HUDEP-2 (cell line): Measurements from ENCODE around the gene INHBA.

ENCODE experiments used
- DNase-seq, 76 experiments: peaks; one replicate each; lab custom pipeline; 2025; ENCODE audit not compliant: unreplicated experiment in 76 of 76; lab: John Stamatoyannopoulos, UW

Gene INHBA

DNA sequence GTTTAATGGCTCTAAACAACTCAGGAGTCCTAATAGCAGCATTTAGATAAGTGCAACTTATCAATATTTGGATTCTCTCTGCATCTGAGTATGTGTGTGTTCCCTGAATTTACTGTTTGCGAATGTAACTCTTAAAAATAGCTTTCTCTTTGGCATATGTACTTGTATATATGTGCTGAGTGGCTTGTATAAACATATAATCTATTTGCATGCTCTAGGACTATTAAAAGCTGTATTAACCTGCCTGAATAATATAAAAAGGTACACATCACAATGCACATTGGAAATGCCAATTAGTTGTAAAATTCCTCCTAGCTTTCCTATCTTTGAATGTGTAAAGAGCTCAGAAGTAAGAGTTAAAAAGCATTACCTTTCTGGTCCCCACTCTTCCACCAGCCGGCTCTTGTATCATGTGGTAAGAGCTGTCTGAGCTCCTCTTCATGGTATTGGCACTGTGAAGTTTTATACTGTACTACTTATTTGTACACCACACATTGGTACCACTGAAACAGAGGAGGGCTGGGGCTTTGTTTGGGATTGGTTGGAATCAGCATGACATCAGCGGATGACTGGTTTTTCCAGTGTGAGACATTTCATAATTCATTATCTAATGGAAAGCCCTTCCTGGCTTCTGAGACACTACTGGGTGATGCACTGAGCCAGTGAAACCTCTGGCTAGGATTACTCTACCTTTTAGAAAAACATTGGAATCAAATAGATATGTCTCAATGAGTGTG is at the start of gene INHBA:
TSS of gene INHBA (minus strand) at position 456 of the 737 bp plus-strand sequence. CDS start 2,716 bp downstream, outside the sequence.
- DNase-seq, result no peak

DNA sequence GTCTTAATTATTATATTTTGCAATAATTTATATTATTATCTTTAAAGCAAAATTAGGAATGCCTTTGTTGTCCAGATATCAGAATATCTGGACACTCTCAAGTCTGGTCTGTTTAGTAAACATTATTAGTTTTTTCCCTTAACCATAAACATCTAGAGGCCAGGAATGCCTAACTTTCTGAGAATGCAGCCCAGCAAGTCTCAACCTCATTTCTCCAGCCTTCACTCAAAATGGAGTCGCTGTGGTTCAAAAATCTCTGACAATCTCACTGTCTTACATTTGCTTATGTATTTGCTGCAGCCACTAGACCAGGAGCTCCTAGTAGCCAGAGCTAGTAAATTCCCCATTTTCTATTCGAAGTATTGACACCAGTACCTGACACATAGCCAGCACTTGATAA is 49.7 kb upstream of the INHBA start:
- DNase-seq, result no peak

DNA sequence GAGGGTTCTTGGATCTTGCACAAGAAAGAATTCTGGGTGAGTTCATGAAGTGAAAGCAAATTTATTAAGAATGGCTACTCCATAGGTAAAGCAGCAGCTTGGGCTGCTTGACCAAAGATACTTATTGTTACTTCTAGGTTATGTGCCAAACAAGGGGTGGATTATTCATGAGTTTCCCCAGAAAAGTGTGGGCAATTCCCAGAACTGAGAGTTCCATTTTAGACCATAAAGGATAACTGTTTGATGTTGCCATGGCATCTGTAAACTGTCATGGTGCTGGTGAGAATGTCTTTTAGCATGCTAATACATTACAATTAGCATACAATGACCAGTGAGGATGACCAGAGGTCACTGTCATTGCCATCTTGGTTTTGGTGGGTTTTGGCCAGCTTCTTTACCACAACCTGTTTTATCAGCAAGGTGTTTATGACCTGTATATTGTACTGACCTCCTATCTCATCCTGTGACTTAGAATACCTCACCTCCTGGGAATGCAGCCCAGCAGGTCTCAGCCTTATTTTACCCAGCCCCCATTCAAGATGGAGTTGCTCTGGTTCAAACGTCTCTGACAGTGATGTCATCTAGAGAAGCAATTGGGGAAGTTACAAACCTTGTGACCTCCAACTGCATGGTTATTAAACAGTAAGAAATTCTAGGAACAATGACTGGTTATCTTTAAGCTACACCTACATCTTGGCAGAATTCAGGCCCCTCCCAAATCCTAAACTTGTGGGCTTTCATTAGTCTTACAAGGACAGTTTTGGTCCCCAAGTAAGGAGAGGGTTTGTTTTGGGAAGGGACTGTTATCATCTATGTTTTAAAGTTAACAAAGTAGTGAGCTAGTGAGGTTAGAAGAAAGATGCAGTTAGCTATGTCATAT is 48.0 kb upstream of the INHBA start:
- DNase-seq, result peak in 4 of 76 experiments; percentile 4 to 37 (median 10)

DNA sequence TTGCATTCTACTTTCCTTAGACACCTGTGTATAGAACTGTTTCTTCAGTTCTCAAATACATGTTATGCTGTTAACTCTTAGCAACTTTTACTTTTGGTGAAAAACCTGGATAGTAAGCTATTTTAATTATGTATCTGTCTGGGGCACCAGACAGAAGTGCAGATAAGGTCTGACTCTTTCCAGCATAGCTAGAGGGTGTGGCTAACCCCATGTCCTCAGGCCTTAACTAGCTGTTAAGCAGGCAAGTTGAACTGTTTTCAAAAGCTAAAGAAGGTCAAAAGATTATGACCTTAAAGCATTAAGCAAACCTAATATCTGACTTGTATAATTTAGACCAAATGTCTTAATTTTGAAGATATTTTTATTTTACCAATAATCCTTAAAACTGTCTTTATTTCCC is 45.1 kb upstream of the INHBA start:
- DNase-seq, result peak in 8 of 76 experiments; percentile 3 to 31 (median 13)

DNA sequence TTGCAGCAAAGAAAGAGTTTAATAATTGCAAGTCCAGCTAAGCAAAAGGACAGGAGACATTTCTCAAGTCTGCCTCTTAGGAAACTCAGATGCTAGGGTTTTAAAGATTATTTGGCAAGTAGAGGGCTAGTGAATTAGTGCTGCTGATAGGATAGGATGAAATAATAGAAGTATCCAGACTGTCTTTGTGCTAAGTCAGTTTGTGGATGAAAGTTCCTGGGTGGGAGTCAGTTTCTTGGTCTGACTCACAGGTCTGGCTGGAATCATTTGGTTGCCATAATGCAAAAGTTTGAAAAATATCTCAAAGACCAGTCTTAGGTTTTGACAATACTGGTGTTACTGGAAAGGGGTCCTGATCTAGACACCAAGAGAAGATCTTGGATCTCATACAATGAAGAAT is 42.6 kb upstream of the INHBA start:
- no peak for DNase-seq

DNA sequence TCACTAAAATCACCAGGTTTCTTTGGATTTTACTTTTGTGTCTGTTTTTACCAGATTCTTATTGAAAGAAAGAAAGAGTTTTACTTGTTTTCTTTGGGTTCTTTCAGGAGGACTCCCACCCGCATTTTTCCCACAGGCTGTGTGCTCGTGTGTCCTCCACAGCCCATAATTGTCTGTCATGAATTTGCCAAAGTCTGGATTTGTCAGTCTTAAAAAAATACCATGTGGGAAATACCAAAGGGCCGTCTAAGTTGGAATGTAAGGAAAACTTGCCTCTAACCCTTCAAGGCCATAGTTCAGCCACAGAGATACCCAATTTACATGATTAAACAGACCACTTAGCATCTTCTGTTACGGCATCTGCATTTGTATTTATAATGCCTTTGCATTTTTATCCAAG is 41.3 kb upstream of the INHBA start:
- DNase-seq, result no peak

DNA sequence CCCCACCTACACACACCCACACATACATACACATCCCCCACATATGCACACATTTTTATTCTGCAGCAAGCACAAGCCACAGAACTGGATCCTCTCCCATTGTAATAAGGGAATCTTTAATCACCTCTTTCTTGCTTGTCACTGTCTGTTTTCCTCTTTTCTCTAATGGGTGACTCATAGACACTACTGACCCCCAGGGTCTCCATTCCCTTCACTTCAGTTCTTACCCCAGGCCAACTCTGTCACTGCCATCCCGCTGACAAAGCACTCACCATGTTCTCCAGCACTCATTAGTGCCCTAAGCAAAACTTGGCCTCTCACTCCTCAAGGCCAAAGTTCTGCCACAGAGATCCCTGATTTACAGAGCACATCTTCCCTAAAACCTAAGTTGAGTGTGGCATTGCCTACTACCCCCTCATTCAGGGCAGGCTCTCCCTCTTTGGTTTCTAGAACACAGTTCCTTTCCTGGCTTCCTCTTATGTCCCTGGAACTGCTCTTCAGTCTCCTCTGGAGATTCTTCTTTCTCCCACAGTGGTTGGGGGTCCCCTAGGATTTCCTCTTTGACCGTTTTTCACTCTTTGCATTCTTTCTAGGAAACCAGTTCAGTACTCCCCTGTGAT is 39.6 kb upstream of the INHBA start:
- no peak for DNase-seq

DNA sequence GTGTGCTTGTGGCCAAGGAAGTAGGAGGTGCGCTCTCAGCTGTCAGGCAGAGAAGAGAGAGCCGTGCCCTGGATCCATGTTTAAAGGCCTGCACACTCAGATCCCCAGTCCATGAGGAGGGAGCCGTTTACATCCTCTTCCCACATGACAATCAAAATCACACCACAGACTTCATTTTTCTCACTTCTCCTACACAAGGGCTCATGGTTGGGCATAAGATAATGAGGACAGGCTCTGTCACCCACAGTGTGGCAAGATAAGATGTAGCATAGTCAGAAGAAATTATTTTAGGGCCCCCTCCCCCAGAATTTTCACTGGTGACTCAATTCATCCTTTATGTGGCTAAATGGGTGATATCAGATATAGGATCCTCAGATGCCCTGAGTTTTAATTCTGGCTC is 35.9 kb upstream of the INHBA start:
- DNase-seq, result no peak

DNA sequence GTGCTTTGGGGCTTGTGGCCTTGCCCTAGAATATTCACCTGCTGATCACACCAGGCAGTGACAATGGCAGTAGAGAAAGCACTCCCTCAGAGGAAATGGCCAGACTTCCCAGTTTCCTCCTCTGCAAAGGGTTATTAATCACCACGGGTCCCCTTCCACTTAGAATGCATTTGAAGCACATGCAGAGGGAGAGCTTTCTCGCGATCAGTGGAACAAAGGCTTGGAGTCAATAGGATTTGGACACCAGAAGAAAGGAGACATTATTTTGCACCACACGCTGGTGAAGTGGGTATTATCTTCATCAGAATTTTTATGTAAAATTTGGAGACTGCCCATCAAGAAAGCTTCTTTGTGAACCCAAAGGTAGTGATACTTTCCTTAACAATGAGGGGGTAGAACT is 35.4 kb upstream of the INHBA start:
- no peak for DNase-seq

DNA sequence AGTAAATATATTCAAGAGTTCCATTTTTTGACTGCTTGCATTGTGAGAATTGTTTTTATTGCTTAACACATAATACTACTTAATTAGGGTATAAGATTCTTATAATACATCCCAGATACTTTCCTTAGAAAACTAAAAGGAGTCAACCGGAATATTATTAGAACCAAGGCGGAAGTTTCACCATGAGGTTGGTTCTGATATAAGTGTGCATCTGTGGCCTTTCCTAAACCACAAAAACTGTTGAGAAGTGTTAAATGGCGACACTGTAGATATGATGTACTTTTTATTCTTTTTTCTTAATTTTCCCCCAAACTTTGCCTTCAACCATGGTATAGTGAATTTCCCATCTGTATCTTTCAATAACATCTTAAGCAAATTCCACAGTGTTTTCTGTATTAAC is 32.3 kb upstream of the INHBA start:
- DNase-seq, result no peak

DNA sequence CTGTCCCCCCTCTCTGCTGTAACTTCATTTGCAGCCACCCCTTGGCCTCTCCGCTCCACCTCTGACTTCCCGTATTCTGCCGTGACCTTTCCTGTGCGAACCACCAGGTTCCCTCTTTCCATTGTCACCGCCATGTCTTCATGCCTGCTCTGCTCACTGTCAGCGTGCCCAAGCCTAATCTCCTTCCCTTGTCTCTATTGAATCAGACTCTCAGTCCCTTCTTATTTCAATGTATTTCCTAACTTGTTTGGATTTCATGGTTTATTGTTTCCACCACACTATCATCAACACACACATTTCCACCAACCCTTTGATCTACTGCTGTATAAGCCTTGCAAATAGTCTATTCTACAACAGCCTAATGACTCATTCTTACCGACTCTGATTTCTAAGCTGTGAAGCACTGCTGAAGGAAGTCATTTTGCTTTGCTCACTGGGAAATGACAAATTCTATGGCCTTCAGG is 30.0 kb upstream of the INHBA start:
- DNase-seq, result no peak

DNA sequence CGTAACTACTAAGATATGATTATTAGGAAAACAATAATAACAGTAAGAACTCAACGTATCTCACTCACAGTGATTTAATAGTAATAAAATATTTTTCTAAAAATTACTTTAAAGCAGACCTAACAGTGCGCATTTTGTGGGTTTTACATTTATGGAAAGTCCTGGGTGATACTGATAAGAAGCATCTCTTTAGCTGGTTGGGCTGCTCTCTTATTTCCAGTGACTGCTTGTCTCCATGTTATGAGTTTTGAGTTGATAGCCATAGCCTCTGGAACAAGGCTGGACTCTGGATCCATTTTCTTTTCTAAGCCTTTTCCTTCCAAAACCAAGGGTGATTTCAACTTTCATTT is 29.5 kb upstream of the INHBA start:
- DNase-seq, result no peak

DNA sequence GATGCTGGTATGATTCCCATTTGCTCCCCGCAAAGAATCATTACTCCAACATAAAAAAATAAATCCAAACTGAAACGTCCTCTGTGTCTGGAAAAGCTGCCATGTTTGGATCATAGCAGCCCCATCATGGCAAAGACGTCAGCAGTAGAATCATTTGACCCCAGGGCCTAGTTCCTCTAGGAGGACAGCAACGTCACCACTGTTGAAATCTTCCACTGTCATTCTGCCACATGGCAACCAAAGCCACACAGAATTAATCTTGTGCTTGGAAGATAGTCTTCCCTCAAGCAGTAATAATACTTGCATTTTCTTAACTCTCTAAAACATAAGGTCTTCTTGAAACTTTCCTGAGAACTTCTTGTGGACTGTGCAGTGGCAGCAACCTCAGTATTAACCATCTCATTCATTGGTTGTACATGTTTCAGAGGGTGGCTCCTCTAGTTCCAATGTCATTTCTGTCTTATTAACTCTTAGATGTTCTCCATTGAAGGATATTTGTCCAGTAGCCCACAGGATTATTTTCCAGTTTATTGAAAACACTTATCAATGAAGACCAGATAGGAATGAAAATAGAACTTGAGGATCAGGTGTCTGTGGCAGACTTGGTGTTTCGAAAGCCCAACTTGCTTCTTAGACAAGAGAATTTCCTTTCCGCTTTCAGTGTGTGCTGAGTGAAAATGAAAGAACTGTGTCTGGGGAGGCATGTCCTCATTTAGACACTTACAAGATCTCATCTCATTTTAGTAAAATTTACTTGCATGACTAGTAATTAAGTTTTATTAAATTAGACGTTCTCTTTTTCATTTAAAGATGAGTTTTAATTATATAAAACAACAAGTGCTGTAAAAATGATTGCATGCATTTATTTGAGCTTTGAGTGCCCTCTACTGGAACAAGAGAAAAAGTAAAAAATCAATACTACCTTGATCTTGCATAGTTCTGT is 28.9 kb upstream of the INHBA start:
- DNase-seq, result no peak

DNA sequence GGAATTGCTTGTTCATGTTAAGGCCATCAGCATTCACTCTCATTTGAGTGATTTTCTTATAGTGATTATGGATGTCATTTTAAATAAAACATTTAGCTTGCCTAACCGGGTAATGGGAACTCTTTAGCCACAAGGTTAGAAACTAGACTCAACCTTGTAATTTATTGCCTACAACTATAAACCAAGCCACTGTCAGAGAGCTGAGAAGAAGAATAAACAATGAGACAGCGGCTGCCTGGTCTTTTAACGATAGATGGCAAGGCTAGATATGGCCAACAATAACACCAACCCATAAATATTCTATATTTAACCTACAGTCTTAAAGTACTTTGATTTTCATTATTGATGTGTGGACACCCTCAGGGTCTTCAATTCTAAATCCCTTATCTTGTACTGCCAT is 27.8 kb upstream of the INHBA start:
- DNase-seq, result no peak

DNA sequence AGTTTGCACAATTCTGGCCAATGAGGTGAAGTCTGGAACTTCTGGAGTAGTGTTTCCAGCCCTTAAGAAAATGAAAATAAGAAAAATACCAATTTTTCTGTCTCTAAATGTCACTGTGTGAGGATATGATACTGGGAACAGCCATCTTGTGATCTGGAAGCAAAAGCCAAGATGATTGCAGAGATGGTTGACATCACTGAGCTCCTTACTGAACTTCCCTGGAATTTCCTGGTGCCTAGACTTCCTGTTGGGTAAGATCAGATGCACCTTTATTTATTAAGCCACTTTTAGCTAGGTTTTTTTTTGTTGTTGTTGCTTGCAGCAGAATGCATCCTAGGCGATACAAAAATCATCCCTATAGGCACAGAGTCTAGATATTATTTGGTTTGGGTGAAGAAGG is 27.3 kb upstream of the INHBA start:
- DNase-seq, result no peak

DNA sequence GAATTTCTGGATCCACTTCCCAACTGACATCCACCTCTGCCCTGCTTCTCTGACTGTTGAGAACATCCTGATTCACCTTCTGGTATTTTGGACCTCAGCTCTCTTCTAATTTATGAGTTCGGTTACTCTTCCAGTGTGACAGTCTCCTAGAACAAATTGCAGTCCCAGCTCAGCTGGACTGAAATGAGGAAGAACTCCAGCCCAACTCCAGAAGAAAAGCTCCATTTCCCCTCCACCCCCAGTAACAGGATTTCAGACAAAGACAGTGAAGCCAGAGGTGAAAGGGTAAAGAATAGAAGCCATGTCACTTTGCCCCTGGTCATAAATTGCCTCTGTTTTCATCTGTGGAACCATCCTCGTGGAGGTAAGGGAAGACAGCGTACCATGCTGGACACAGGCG is 26.2 kb upstream of the INHBA start:
- DNase-seq, result no peak

DNA sequence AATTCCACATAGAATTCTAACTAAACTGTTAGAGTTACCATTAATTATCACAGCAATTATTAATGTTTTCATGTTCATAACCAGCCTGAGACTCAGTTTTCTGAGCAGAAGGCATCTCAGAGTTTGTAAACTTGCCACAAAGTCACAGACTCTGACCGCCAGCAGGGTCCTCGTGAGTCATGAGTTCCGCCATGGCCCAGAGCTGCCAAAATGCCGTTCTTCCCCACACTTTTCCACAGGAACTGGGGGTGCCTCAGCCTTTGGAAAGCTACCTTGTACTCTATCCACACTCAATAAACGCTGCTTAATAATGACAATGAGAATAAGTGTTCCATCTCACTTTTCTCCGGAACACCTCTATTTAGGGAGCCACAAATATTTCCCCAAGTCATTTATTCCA is 22.1 kb upstream of the INHBA start:
- DNase-seq, result no peak

DNA sequence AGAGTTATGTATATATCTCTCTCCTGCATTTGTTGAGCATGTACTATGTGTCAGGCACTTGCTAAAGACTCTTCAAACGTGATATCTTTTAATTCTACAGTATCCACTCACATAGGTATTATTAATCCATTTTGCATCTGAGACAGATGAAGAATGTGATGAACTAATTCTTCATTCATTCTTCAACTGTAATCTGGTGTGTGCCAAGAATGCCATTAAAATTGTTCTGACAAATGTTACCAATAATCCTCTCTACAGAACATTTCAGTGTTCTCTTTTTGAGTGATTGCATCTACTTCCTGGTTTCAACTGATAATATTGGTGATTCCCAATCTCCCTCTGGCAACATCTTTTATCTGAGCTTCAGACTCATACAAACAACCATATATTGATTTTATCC is 18.0 kb upstream of the INHBA start:
- DNase-seq, result no peak

DNA sequence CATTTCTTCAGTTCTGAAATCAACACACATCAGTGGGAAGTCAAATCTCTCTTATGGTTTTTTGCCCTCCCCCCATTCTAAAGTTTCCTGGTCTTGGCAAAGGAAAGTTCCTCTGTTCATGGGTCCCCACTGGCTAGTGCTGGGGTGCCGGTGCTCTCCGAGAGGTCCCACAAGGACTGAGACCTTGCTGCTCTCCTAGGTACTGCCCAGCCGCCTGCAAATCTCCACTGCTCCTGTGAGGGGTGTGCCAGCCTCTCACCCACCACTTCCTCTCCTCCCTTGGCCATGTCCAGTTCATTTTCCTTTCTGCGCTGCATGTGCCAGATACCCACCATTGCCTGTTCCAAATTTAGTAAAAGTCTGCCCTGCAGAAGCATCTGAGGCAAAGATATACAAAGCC is 17.2 kb upstream of the INHBA start:
- DNase-seq, result no peak

DNA sequence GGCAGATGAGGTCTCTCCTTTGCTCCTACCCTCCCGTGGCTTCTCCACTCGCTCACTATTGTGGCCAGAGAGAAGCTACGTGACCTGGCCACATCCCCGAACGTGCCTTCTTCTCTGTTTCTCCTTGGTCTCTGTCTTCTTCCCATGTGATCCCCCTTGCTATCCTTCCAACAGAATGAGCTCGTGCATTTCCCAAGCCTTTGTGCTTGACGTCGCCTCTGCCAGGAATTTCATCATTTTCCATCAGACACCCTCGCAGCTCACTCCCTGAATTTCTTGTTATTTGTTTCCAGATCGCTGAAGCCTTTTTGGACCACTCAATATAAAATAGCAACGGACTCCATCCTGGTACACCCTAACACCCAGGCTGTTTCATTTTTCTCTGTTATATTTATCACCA is 13.8 kb upstream of the INHBA start:
- no peak for DNase-seq

DNA sequence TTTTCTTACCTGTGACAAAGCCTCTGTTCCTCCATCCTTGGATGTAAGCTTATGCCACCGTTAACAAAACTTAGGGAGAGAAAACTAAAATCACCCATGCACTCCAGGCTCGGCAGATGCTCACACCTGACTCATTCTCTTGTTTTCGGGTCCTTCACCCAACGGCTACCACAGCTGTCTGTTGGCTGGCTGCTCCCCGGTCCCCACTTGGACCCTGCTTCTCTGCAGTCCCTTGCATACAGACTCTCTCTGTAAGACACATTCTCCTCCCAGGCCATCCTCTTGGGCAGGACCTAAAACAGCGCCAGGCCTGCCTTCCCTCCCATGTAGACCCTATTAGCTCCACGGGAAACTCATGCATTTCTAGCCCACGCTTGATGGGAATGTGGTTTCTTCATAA is 12.1 kb upstream of the INHBA start:
- DNase-seq, result no peak
